Muscle of arm (tissue), 12 donors: ENCODE results near the gene FOXA3. TPM values are rescaled to one million over a fixed set of nuclear protein-coding genes. Genes with fewer than 3 reads are reported as not detected.
"Not testable (repeated sequence)": the region's sequence is repeated elsewhere in the genome, so short reads cannot be mapped to it uniquely, and the experiment has no call there.

Experiments
- DNase-seq: peaks from one replicate; pipeline ENCODE4 v3.0.0-alpha.2; 2013
- polyA plus RNA-seq, 12 donors: library from polyadenylated mRNA; unstranded; fragments of 120-200 nt; gene quantifications; one replicate each; pipeline ENCODE4 v1.2.1, GENCODE V29; 2013; ENCODE audit not compliant: insufficient read length in 12 of 12

Gene FOXA3
- polyA plus RNA-seq, 12 donors: not detected

GRCh38 chr19:45827459-45828093, 36.5 kb upstream of the FOXA3 start:
- DNase-seq: no peak

- no peak for DNase-seq
These were observed 35.6 kb upstream of the FOXA3 start for GRCh38 chr19:45828523-45828922.

GRCh38 chr19:45828945-45829344, 35.2 kb upstream of the FOXA3 start:
- no peak for DNase-seq

DNA sequence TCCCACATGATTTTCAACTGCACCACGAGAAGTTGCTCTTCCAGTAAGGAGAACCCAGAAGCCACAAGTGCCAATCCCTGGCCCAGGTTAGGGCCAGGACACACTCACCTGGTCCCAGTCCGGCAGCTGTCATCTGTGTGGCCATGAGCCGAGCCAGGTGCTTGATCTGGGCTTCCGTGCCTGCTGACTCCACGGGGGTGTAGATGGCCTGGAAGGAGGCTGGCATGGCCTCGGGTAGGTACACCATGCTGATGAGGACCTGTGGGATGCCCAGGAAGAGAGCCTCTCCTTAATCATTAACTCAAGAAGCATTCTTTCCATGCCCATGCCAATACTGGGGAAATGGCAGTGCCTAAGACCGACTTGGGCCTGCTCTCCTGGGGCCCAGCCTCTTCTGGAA, 29.2 kb upstream of the FOXA3 start:
- no peak for DNase-seq

- no peak for DNase-seq
These were observed 21.9 kb upstream of the FOXA3 start for GRCh38 chr19:45842198-45842597.

- DNase-seq: no peak
These were observed 16.5 kb upstream of the FOXA3 start for GRCh38 chr19:45847663-45848062.

GRCh38 chr19:45848922-45849321, 15.2 kb upstream of the FOXA3 start:
- no peak for DNase-seq

DNA sequence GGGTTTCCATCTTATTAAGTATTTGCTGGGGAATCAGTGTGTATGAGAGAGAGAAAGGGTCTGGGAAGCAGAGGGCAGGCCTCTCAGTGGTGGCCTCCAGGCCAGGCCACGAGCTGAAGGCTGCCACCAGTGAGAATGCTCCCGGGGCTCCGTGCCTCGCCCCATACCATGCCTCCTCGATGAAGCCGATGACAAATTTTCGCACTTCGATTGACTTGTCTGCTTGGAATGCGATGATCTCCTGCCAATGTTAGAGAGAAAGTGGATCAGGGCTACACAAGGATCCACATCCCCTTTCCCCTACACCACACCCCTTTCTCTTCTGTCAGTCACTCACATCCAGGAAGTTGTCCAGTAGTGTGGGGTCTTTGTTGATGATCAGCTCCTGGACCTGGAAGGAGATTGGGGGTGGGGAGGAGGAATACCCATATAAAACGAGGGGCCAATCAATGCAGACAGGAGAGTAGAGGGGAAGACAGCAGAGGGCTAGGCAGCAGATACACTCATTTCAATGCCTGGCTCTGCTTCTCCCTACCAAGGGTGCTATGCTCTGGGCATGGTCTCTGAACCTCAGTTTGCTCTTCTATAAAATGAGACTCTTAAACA, 11.9 kb upstream of the FOXA3 start:
- DNase-seq: no peak

DNA sequence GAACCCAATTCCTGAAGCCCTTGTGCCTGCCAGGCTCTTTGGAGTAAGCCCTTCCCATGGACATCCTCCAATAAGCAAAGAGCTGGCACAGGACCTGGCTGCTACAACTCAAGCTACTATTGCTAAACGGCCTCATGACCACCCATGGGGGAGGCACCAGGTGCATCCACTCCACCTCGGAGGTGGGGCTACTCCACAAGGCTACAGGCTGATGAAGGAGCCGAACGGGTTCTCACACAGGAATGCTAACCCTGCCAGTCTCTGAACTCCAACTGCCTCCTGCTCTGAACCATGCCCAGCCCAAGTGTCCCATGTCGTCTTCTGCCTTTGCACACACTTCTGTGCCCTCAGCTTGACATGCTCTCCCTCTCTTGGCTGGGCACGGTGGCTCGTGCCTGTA, 11.1 kb upstream of the FOXA3 start:
- no peak for DNase-seq

GRCh38 chr19:45854167-45854778, 9.9 kb upstream of the FOXA3 start:
- no peak for DNase-seq

GRCh38 chr19:45860359-45861259, 3.5 kb upstream of the FOXA3 start:
- DNase-seq: no peak

- no peak for DNase-seq
These were observed 1.9 kb upstream of the FOXA3 start for GRCh38 chr19:45862271-45862563.

DNA sequence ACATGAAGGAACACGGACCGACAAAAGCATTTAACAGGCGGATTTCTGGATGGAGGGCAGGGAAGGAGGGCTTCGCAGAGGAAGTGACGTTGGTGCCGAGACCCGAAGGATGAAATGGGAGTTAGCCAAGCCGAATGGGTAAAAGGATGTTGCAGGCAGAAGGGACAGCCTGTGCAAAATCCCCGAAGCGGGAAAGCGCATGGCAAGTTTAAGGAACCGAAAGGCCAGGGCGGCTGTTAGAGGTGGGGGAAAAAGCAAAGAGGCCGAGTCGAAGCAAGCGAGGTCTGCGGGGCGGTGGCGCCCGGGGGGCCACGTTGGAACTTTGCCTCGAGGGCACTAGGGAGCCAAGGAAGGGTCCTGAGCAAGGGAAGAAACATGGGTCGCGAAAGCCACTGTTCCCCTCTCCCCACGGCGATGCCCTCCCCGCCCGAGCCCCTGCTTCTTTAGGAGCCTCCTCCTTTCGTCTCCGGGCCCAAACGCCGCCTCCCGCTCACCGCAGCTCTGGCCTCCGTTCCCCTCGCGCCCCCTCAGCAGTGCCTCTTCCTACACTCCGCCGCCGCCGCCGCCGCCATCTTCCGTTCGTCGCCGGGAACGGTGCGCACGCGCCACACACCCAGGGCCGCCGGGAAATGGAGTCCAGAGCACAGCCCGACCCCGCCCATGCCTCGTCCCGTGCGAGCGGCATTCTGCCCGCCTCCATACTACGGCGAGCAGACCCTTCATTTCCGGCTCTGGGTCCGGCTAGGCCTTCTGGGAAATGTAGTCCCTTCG, 1.4 kb upstream of the FOXA3 start, which contains the start of gene SYMPK:
TSS of gene SYMPK (minus strand) at position 584 of the 771 bp plus-strand sequence. CDS start 8,652 bp downstream, outside the sequence.
- DNase-seq: peak; percentile 99

GRCh38 chr19:45863335-45863839, 739 bp upstream of the FOXA3 start:
- no peak for DNase-seq

- no peak for DNase-seq
These were observed 530 bp downstream of the FOXA3 start for GRCh38 chr19:45864629-45865082.

- no peak for DNase-seq
These were observed 1.3 kb downstream of the FOXA3 start for GRCh38 chr19:45865269-45865948.

- DNase-seq: no peak
These were observed 2.5 kb downstream of the FOXA3 start for GRCh38 chr19:45866400-45867176.

DNA sequence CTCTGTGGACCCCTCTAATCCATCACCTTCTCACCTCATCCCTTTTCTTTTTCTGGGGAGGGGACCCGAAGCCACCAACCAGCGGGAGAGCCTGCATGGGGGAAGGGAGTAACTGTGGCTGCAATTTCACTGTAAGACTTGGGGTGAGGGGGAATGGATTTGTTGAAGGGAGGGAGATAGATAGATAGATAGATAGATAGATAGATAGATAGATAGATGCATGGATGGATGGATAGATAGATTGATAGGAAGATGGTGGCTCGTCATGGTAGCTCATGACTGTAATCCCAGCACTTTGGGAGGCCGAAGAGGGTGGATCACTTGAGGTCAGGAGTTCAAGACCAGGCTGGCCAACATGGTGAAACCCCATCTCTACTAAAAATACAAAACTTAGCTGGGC, 3.1 kb downstream of the FOXA3 start:
- not testable (repeated sequence) for DNase-seq

- DNase-seq: no peak
These were observed 6.7 kb downstream of the FOXA3 start for GRCh38 chr19:45870798-45871197.
